ENCODE measurements around the gene JUP. TPM values are rescaled to one million over a fixed set of nuclear protein-coding genes. Genes with fewer than 3 reads are reported as not detected.

Gene JUP
- total RNA-seq, 4 donors from 2014 or later: 42.9 to 57.7 (median 51.6) TPM

- H3K36me3 ChIP-seq: peaks cover 0 to 4% (median 0%) of the 10 kb centered on the region in 3 donors
- 68 to 82% methylated on average over 3 of the region's 3 CpGs for WGBS, 2 donors
- H3K27ac ChIP-seq: no peak overlapping the region
- H3K27me3 ChIP-seq: no peaks in the 10 kb centered on the region
- no peaks in the 10 kb centered on the region for H3K9me3 ChIP-seq
- no peak for TF ChIP-seq POLR2A (IDR thresholded peaks at IDR 0.05)
- peaks cover 0 to 25% (median 13%) of the 10 kb centered on the region in 4 donors for H3K4me1 ChIP-seq
- no peak for DNase-seq (ENCODE audit: low spot score in 2 of 2)
- no peak overlapping the region for H3K4me3 ChIP-seq
Observed at GRCh38 chr17:41797377-41797776, 10.9 kb upstream of the JUP start.

- Histone ChIP-seq H3K4me3 (no peak overlapping the region), H3K27ac (no peak overlapping the region), H3K27me3 (no peaks in the 10 kb centered on the region), H3K9me3 (no peaks in the 10 kb centered on the region), H3K36me3 (no peaks in the 10 kb centered on the region), H3K4me1 (peaks cover 0 to 31% (median 11%) of the 10 kb centered on the region in 4 donors)
- WGBS, 2 donors: 90 to 91% methylated on average over 10 of the region's 10 CpGs
- DNase-seq (ENCODE audit: low spot score in 2 of 2): no peak
- TF ChIP-seq, protein P1, sequence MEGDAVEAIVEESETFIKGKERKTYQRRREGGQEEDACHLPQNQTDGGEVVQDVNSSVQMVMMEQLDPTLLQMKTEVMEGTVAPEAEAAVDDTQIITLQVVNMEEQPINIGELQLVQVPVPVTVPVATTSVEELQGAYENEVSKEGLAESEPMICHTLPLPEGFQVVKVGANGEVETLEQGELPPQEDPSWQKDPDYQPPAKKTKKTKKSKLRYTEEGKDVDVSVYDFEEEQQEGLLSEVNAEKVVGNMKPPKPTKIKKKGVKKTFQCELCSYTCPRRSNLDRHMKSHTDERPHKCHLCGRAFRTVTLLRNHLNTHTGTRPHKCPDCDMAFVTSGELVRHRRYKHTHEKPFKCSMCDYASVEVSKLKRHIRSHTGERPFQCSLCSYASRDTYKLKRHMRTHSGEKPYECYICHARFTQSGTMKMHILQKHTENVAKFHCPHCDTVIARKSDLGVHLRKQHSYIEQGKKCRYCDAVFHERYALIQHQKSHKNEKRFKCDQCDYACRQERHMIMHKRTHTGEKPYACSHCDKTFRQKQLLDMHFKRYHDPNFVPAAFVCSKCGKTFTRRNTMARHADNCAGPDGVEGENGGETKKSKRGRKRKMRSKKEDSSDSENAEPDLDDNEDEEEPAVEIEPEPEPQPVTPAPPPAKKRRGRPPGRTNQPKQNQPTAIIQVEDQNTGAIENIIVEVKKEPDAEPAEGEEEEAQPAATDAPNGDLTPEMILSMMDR (IDR thresholded peaks at IDR 0.05): no peak
- no peak for TF ChIP-seq EP300 (IDR thresholded peaks at IDR 0.05)
- no peak for TF ChIP-seq POLR2A (IDR thresholded peaks at IDR 0.05)
Observed at GRCh38 chr17:41796121-41796895, 9.8 kb upstream of the JUP start.

GRCh38 chr17:41794540-41794975, 8.0 kb upstream of the JUP start:
- DNase-seq (ENCODE audit: low spot score in 2 of 2): no peak
- Histone ChIP-seq H3K4me3 (no peak overlapping the region), H3K36me3 (no peaks in the 10 kb centered on the region), H3K27me3 (no peaks in the 10 kb centered on the region), H3K4me1 (peaks cover 0 to 21% (median 6%) of the 10 kb centered on the region in 4 donors), H3K9me3 (no peaks in the 10 kb centered on the region), H3K27ac (no peak overlapping the region)
- 85 to 91% methylated on average over 5 of the region's 5 CpGs for WGBS, 2 donors
- TF ChIP-seq, protein P1 (IDR thresholded peaks at IDR 0.05): no peak
- TF ChIP-seq EP300 (IDR thresholded peaks at IDR 0.05) (no peak), POLR2A (IDR thresholded peaks at IDR 0.05) (no peak)

GRCh38 chr17:41793784-41794539, 7.5 kb upstream of the JUP start:
- no peak for DNase-seq (ENCODE audit: low spot score in 2 of 2)

GRCh38 chr17:41792845-41793783, 6.6 kb upstream of the JUP start:
- Histone ChIP-seq H3K27ac (peak overlapping the region in 3 of 4 donors; percentile 50 to 67 (median 63)), H3K4me1 (peaks cover 0 to 21% (median 6%) of the 10 kb centered on the region in 4 donors), H3K36me3 (no peaks in the 10 kb centered on the region), H3K27me3 (no peaks in the 10 kb centered on the region), H3K4me3 (no peak overlapping the region), H3K9me3 (no peaks in the 10 kb centered on the region)
- TF ChIP-seq EP300 (IDR thresholded peaks at IDR 0.05): no peak
- TF ChIP-seq POLR2A (IDR thresholded peaks at IDR 0.05): no peak
- TF ChIP-seq, protein P1 (IDR thresholded peaks at IDR 0.05): no peak
- no peak for DNase-seq (ENCODE audit: low spot score in 2 of 2)
- WGBS, 2 donors: 35 to 47% methylated on average over 18 to 22 of the region's 22 CpGs

More at GRCh38 chr17:41793784-41794539, 7.5 kb upstream of the JUP start:
- H3K27me3 ChIP-seq: no peaks in the 10 kb centered on the region
- H3K4me3 ChIP-seq: no peak overlapping the region
- 68 to 75% methylated on average over 14 of the region's 14 CpGs for WGBS, 2 donors
- H3K36me3 ChIP-seq: no peaks in the 10 kb centered on the region
- H3K9me3 ChIP-seq: no peaks in the 10 kb centered on the region
- H3K27ac ChIP-seq: peak overlapping the region in 1 of 4 donors; percentile 63
- no peak for TF ChIP-seq POLR2A (IDR thresholded peaks at IDR 0.05)
- TF ChIP-seq EP300 (IDR thresholded peaks at IDR 0.05): no peak
- peaks cover 0 to 21% (median 6%) of the 10 kb centered on the region in 4 donors for H3K4me1 ChIP-seq
